ENCODE results near the gene PALM3.

The PALM3 gene

GRCh38 chr19:14061751-14062557 is at the start of gene PALM3:
PALM3 (minus strand) TSS chr19:14062076; CDS start chr19:14061980, 96 bp downstream.
- FAIRE-seq (no peak), DNase-seq (ENCODE audit: extremely low spot score, insufficient read length, low read depth) (no peak)

GRCh38 chr19:14111486-14111885 is 49.6 kb upstream of the PALM3 start:
- FAIRE-seq, result no peak
- no peak for DNase-seq (ENCODE audit: extremely low spot score, insufficient read length, low read depth)

- FAIRE-seq, result no peak
- no peak for DNase-seq (ENCODE audit: extremely low spot score, insufficient read length, low read depth)
Observed at GRCh38 chr19:14110650-14111049, 48.8 kb upstream of the PALM3 start.

GRCh38 chr19:14107581-14108461 is 45.9 kb upstream of the PALM3 start:
- FAIRE-seq, result no peak
- DNase-seq (ENCODE audit: extremely low spot score, insufficient read length, low read depth), result no peak

- no peak for DNase-seq (ENCODE audit: extremely low spot score, insufficient read length, low read depth)
- no peak for FAIRE-seq
Observed at GRCh38 chr19:14106840-14107239, 45.0 kb upstream of the PALM3 start.

- DNase-seq (ENCODE audit: extremely low spot score, insufficient read length, low read depth) (no peak), FAIRE-seq (no peak)
Observed at GRCh38 chr19:14105680-14106079, 43.8 kb upstream of the PALM3 start.

- FAIRE-seq, result no peak
- DNase-seq (ENCODE audit: extremely low spot score, insufficient read length, low read depth), result no peak
Observed at GRCh38 chr19:14103310-14103709, 41.4 kb upstream of the PALM3 start.

GRCh38 chr19:14102756-14103155 is 40.9 kb upstream of the PALM3 start:
- FAIRE-seq, result no peak
- no peak for DNase-seq (ENCODE audit: extremely low spot score, insufficient read length, low read depth)

GRCh38 chr19:14102102-14102696 is 40.3 kb upstream of the PALM3 start:
- no peak for FAIRE-seq
- no peak for DNase-seq (ENCODE audit: extremely low spot score, insufficient read length, low read depth)

GRCh38 chr19:14101003-14101545 is 39.2 kb upstream of the PALM3 start:
- FAIRE-seq, result no peak

GRCh38 chr19:14097532-14098151 is 35.8 kb upstream of the PALM3 start:
- no peak for FAIRE-seq
- DNase-seq (ENCODE audit: extremely low spot score, insufficient read length, low read depth), result no peak

More at GRCh38 chr19:14101003-14101545, 39.2 kb upstream of the PALM3 start:
- DNase-seq (ENCODE audit: extremely low spot score, insufficient read length, low read depth), result no peak

GRCh38 chr19:14096272-14096992 is 34.6 kb upstream of the PALM3 start:
- FAIRE-seq (no peak), DNase-seq (ENCODE audit: extremely low spot score, insufficient read length, low read depth) (no peak)

- DNase-seq (ENCODE audit: extremely low spot score, insufficient read length, low read depth), result no peak
- FAIRE-seq, result no peak
Observed at GRCh38 chr19:14094854-14095253, 33.0 kb upstream of the PALM3 start.

- FAIRE-seq (no peak), DNase-seq (ENCODE audit: extremely low spot score, insufficient read length, low read depth) (no peak)
Observed at GRCh38 chr19:14093117-14093823, 31.4 kb upstream of the PALM3 start.

GRCh38 chr19:14091813-14092462 is 30.1 kb upstream of the PALM3 start:
- DNase-seq (ENCODE audit: extremely low spot score, insufficient read length, low read depth), result no peak
- peak; percentile 26 for FAIRE-seq

GRCh38 chr19:14091081-14091812 is 29.4 kb upstream of the PALM3 start:
- DNase-seq (ENCODE audit: extremely low spot score, insufficient read length, low read depth) (peak; percentile 72), FAIRE-seq (peak; percentile 83)

- no peak for FAIRE-seq
Observed at GRCh38 chr19:14090509-14091080, 28.7 kb upstream of the PALM3 start, which contains the start of gene SAMD1. SAMD1 (minus strand) TSS chr19:14090751.

More at GRCh38 chr19:14090509-14091080, 28.7 kb upstream of the PALM3 start, which contains the start of gene SAMD1:
- DNase-seq (ENCODE audit: extremely low spot score, insufficient read length, low read depth), result peak; percentile 65

Measured in GM18507 (cell line).